Measurements from ENCODE around the gene SH2D1B.
"Not testable (repeated sequence)": the region's sequence is repeated elsewhere in the genome, so short reads cannot be mapped to it uniquely, and the experiment has no call there.

Gene SH2D1B

GRCh38 chr1:162360237-162360873, 51.6 kb downstream of the SH2D1B start:
- DNase-seq = no peak

GRCh38 chr1:162359523-162360236, 52.3 kb downstream of the SH2D1B start:
- DNase-seq = no peak

- no peak for DNase-seq
Measured at GRCh38 chr1:162358928-162359327, 53.0 kb downstream of the SH2D1B start.

- no peak for DNase-seq
Measured at GRCh38 chr1:162357681-162358266, 54.2 kb downstream of the SH2D1B start.

GRCh38 chr1:162353702-162354101, 58.2 kb downstream of the SH2D1B start:
- DNase-seq = no peak

- no peak for DNase-seq
Measured at GRCh38 chr1:162353078-162353477, 58.9 kb downstream of the SH2D1B start.

GRCh38 chr1:162351874-162352273, 60.1 kb downstream of the SH2D1B start:
- DNase-seq = not testable (repeated sequence)

GRCh38 chr1:162351246-162351842, 60.6 kb downstream of the SH2D1B start:
- no peak for DNase-seq

- DNase-seq = no peak
Measured at GRCh38 chr1:162349635-162350330, 62.2 kb downstream of the SH2D1B start.

GRCh38 chr1:162347281-162347680, 64.7 kb downstream of the SH2D1B start:
- no peak for DNase-seq
